Measurements from ENCODE around the gene CREB3L2.

The CREB3L2 gene

GRCh38 chr7:137890449-137890921 lies 111.4 kb downstream of the CREB3L2 start:
- Histone ChIP-seq H4K91ac (ENCODE audit: low read depth, low read length) (no peak overlapping the region), H4K12ac (ENCODE audit: low read depth, low read length) (no peak overlapping the region), H2AK5ac (ENCODE audit: low read length) (no peak overlapping the region), H3K23ac (ENCODE audit: low read length) (no peak overlapping the region), H2BK5ac (ENCODE audit: low read depth, low read length, poor library complexity) (no peak overlapping the region), H3K4me1 (ENCODE audit: control insufficient read depth in 1 of 2, insufficient read depth in 2 of 2, low read length in 2 of 2) (peaks cover 0 to 2% of the 10 kb centered on the region in 2 experiments), H2AFZ (ENCODE audit: insufficient read depth, low read length, poor library complexity) (no peak overlapping the region), H4K8ac (ENCODE audit: low read depth, low read length) (no peak overlapping the region), H3K4me3 (ENCODE audit: low read depth, low read length) (no peak overlapping the region), H3K4ac (ENCODE audit: low read depth, low read length) (no peak overlapping the region), H3K9ac (ENCODE audit: low read length) (no peak overlapping the region), H3K27me3 (ENCODE audit: insufficient read depth, low read length) (no peaks in the 10 kb centered on the region), H3K27ac (ENCODE audit: low read depth, low read length) (no peak overlapping the region), H3K79me1 (ENCODE audit: low read length) (no peaks in the 10 kb centered on the region), H2BK120ac (ENCODE audit: insufficient read depth, low read length, poor library complexity) (no peak overlapping the region), H3K36me3 (ENCODE audit: control insufficient read depth in 1 of 2, insufficient read depth in 2 of 2, low read length in 2 of 2) (peaks cover 34 to 53% of the 10 kb centered on the region in 2 experiments), H3K4me2 (ENCODE audit: low read length) (no peak overlapping the region), H3K9me3 (ENCODE audit: insufficient read depth, low read depth, low read length) (no peaks in the 10 kb centered on the region), H3K79me2 (ENCODE audit: control insufficient read depth, insufficient read depth, low read length, poor library complexity) (no peaks in the 10 kb centered on the region), H3K18ac (ENCODE audit: low read length) (no peak overlapping the region), H2BK12ac (ENCODE audit: low read length) (no peak overlapping the region), H3K14ac (ENCODE audit: low read length) (no peak overlapping the region)
- WGBS (ENCODE audit: extremely low coverage, insufficient coverage, insufficient read length) = no CpG with 5 or more reads among the region's 3 CpGs
- no peak for DNase-seq

GRCh38 chr7:137888241-137888640 lies 113.6 kb downstream of the CREB3L2 start:
- no peak overlapping the region for H3K4me3 ChIP-seq (ENCODE audit: low read depth, low read length)
- no peaks in the 10 kb centered on the region for H3K27me3 ChIP-seq (ENCODE audit: insufficient read depth, low read length)
- H3K4ac ChIP-seq (ENCODE audit: low read depth, low read length) = no peak overlapping the region
- no peak overlapping the region for H2BK12ac ChIP-seq (ENCODE audit: low read length)
- H2BK120ac ChIP-seq (ENCODE audit: insufficient read depth, low read length, poor library complexity) = no peak overlapping the region
- no peak overlapping the region for H4K8ac ChIP-seq (ENCODE audit: low read depth, low read length)
- no peak overlapping the region for H2AK5ac ChIP-seq (ENCODE audit: low read length)
- no peak overlapping the region for H3K9ac ChIP-seq (ENCODE audit: low read length)
- no CpG with 5 or more reads among the region's 2 CpGs for WGBS (ENCODE audit: extremely low coverage, insufficient coverage, insufficient read length)
- no peak overlapping the region for H3K27ac ChIP-seq (ENCODE audit: low read depth, low read length)
- peaks cover 0 to 2% of the 10 kb centered on the region in 2 experiments for H3K4me1 ChIP-seq (ENCODE audit: control insufficient read depth in 1 of 2, insufficient read depth in 2 of 2, low read length in 2 of 2)
- no peak overlapping the region for H3K4me2 ChIP-seq (ENCODE audit: low read length)
- peaks cover 35 to 53% of the 10 kb centered on the region in 2 experiments for H3K36me3 ChIP-seq (ENCODE audit: control insufficient read depth in 1 of 2, insufficient read depth in 2 of 2, low read length in 2 of 2)
- H3K9me3 ChIP-seq (ENCODE audit: insufficient read depth, low read depth, low read length) = no peaks in the 10 kb centered on the region
- no peak overlapping the region for H2BK5ac ChIP-seq (ENCODE audit: low read depth, low read length, poor library complexity)
- H4K12ac ChIP-seq (ENCODE audit: low read depth, low read length) = no peak overlapping the region
- H3K18ac ChIP-seq (ENCODE audit: low read length) = no peak overlapping the region
- H4K91ac ChIP-seq (ENCODE audit: low read depth, low read length) = no peak overlapping the region
- no peak overlapping the region for H2AFZ ChIP-seq (ENCODE audit: insufficient read depth, low read length, poor library complexity)
- no peaks in the 10 kb centered on the region for H3K79me2 ChIP-seq (ENCODE audit: control insufficient read depth, insufficient read depth, low read length, poor library complexity)
- no peaks in the 10 kb centered on the region for H3K79me1 ChIP-seq (ENCODE audit: low read length)
- DNase-seq = no peak
- H3K14ac ChIP-seq (ENCODE audit: low read length) = no peak overlapping the region
- H3K23ac ChIP-seq (ENCODE audit: low read length) = no peak overlapping the region

GRCh38 chr7:137886746-137887145 lies 115.1 kb downstream of the CREB3L2 start:
- H2BK120ac ChIP-seq (ENCODE audit: insufficient read depth, low read length, poor library complexity) = no peak overlapping the region
- no peaks in the 10 kb centered on the region for H3K27me3 ChIP-seq (ENCODE audit: insufficient read depth, low read length)
- no peak for DNase-seq
- no peak overlapping the region for H4K8ac ChIP-seq (ENCODE audit: low read depth, low read length)
- H3K9me3 ChIP-seq (ENCODE audit: insufficient read depth, low read depth, low read length) = peaks cover 2% of the 10 kb centered on the region
- no peak overlapping the region for H3K23ac ChIP-seq (ENCODE audit: low read length)
- no peak overlapping the region for H3K14ac ChIP-seq (ENCODE audit: low read length)
- no peak overlapping the region for H4K91ac ChIP-seq (ENCODE audit: low read depth, low read length)
- H2BK12ac ChIP-seq (ENCODE audit: low read length) = no peak overlapping the region
- H3K4me1 ChIP-seq (ENCODE audit: control insufficient read depth in 1 of 2, insufficient read depth in 2 of 2, low read length in 2 of 2) = peaks cover 0 to 3% of the 10 kb centered on the region in 2 experiments
- H2BK5ac ChIP-seq (ENCODE audit: low read depth, low read length, poor library complexity) = no peak overlapping the region
- H3K4me2 ChIP-seq (ENCODE audit: low read length) = no peak overlapping the region
- no peak overlapping the region for H3K27ac ChIP-seq (ENCODE audit: low read depth, low read length)
- WGBS (ENCODE audit: extremely low coverage, insufficient coverage, insufficient read length) = no CpG with 5 or more reads among the region's 2 CpGs
- H3K79me1 ChIP-seq (ENCODE audit: low read length) = no peaks in the 10 kb centered on the region
- no peak overlapping the region for H3K4me3 ChIP-seq (ENCODE audit: low read depth, low read length)
- no peak overlapping the region for H2AFZ ChIP-seq (ENCODE audit: insufficient read depth, low read length, poor library complexity)
- H4K12ac ChIP-seq (ENCODE audit: low read depth, low read length) = no peak overlapping the region
- H3K36me3 ChIP-seq (ENCODE audit: control insufficient read depth in 1 of 2, insufficient read depth in 2 of 2, low read length in 2 of 2) = peaks cover 38 to 61% of the 10 kb centered on the region in 2 experiments
- no peak overlapping the region for H3K9ac ChIP-seq (ENCODE audit: low read length)
- no peak overlapping the region for H3K4ac ChIP-seq (ENCODE audit: low read depth, low read length)
- H3K79me2 ChIP-seq (ENCODE audit: control insufficient read depth, insufficient read depth, low read length, poor library complexity) = no peaks in the 10 kb centered on the region
- no peak overlapping the region for H3K18ac ChIP-seq (ENCODE audit: low read length)
- no peak overlapping the region for H2AK5ac ChIP-seq (ENCODE audit: low read length)

DNA sequence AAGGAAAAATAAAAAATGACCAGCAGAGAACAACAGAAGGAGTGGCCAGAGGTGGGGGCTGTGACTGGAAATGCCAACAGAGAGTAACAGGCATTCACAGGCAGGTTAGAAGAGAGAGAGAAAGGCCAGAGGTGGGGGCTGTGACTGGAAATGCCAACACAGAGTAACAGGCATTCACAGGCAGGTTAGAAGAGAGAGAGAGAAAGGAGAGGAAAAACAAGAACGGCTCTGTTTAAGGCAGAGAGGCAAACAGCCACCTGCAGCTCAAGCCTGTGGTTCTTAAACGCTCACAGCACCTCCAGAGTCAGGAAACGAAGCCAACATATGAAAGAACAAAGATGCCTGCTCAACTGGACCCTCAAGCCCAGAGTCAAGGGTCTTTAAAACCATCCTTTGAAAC lies 115.6 kb downstream of the CREB3L2 start:
- Histone ChIP-seq H3K18ac (ENCODE audit: low read length) (no peak overlapping the region), H3K36me3 (ENCODE audit: control insufficient read depth in 1 of 2, insufficient read depth in 2 of 2, low read length in 2 of 2) (peaks cover 40 to 63% of the 10 kb centered on the region in 2 experiments), H3K27ac (ENCODE audit: low read depth, low read length) (no peak overlapping the region), H2BK120ac (ENCODE audit: insufficient read depth, low read length, poor library complexity) (no peak overlapping the region), H3K14ac (ENCODE audit: low read length) (no peak overlapping the region), H3K4me2 (ENCODE audit: low read length) (no peak overlapping the region), H2AFZ (ENCODE audit: insufficient read depth, low read length, poor library complexity) (no peak overlapping the region), H2BK12ac (ENCODE audit: low read length) (no peak overlapping the region), H4K12ac (ENCODE audit: low read depth, low read length) (no peak overlapping the region), H3K79me2 (ENCODE audit: control insufficient read depth, insufficient read depth, low read length, poor library complexity) (no peaks in the 10 kb centered on the region), H3K9ac (ENCODE audit: low read length) (no peak overlapping the region), H3K79me1 (ENCODE audit: low read length) (no peaks in the 10 kb centered on the region), H3K4me1 (ENCODE audit: control insufficient read depth in 1 of 2, insufficient read depth in 2 of 2, low read length in 2 of 2) (peaks cover 0 to 3% of the 10 kb centered on the region in 2 experiments), H3K4ac (ENCODE audit: low read depth, low read length) (no peak overlapping the region), H4K91ac (ENCODE audit: low read depth, low read length) (no peak overlapping the region), H3K4me3 (ENCODE audit: low read depth, low read length) (no peak overlapping the region), H3K27me3 (ENCODE audit: insufficient read depth, low read length) (no peaks in the 10 kb centered on the region), H3K23ac (ENCODE audit: low read length) (no peak overlapping the region), H4K8ac (ENCODE audit: low read depth, low read length) (no peak overlapping the region), H2AK5ac (ENCODE audit: low read length) (no peak overlapping the region), H2BK5ac (ENCODE audit: low read depth, low read length, poor library complexity) (no peak overlapping the region), H3K9me3 (ENCODE audit: insufficient read depth, low read depth, low read length) (peaks cover 2% of the 10 kb centered on the region)
- no CpG with 5 or more reads among the region's 3 CpGs for WGBS (ENCODE audit: extremely low coverage, insufficient coverage, insufficient read length)
- no peak for DNase-seq
